Neural cell (in vitro differentiated cells): ENCODE results near the gene GLE1. TPM values are rescaled to one million over a fixed set of nuclear protein-coding genes. Genes with fewer than 3 reads are reported as not detected.

Source experiments
- H2AFZ ChIP-seq: fragments of 200-600, 300-800 bp; sonication (generic), shearing (Covaris generic); 2 replicates; pipeline ENCODE4 v1.6.0; 2014; ENCODE audit warnings: low read depth, mild to moderate bottlenecking, antibody characterized with exemption, low read length, moderate library complexity
- H3F3A ChIP-seq: fragments of 200-600 bp; shearing (Covaris generic); 2 replicates; pipeline ENCODE4 v1.6.1; 2016; ENCODE audit warnings: mild to moderate bottlenecking, moderate library complexity, mixed read lengths, antibody characterized with exemption, low read length; ENCODE audit not compliant: insufficient read depth, poor library complexity, severe bottlenecking
- H3K27ac ChIP-seq: fragments of 200-600, 300-800 bp; sonication (generic), shearing (Covaris generic); 2 replicates; pipeline ENCODE4 v1.5.1; 2014; ENCODE audit warnings: mild to moderate bottlenecking, low read length, moderate library complexity
- H3K27me3 ChIP-seq: fragments of 300-800, 200-600 bp; sonication (generic), shearing (Covaris generic); 2 replicates; pipeline ENCODE4 v1.6.0; 2014; ENCODE audit warnings: mild to moderate bottlenecking, low read depth, low read length, moderate library complexity; ENCODE audit not compliant: insufficient read depth
- H3K36me3 ChIP-seq: fragments of 300-800, 200-600 bp; sonication (generic), shearing (Covaris generic); 2 replicates; pipeline ENCODE4 v1.5.1; 2014; ENCODE audit warnings: mild to moderate bottlenecking, antibody characterized with exemption, low read length, moderate library complexity; ENCODE audit not compliant: insufficient read depth
- H3K4me2 ChIP-seq: fragments of 300-800, 200-600 bp; sonication (generic), shearing (Covaris generic); 2 replicates; pipeline ENCODE4 v1.6.0; 2014; ENCODE audit warnings: mild to moderate bottlenecking, low read length
- H3K4me3 ChIP-seq: fragments of 300-800, 200-600 bp; sonication (generic), shearing (Covaris generic); 2 replicates; pipeline ENCODE4 v1.5.1; 2014; ENCODE audit warnings: mild to moderate bottlenecking, low read length, moderate library complexity
- H3K79me2 ChIP-seq: fragments of 200-600 bp; shearing (Covaris generic); replicated peaks from 2 replicates; pipeline ENCODE4 v1.6.0; 2014; ENCODE audit warnings: mild to moderate bottlenecking, low read length, moderate library complexity; ENCODE audit not compliant: insufficient read depth
- H3K9ac ChIP-seq: fragments of 300-800, 200-600 bp; sonication (generic), shearing (Covaris generic); 2 replicates; pipeline ENCODE4 v1.6.1; 2016; ENCODE audit warnings: mild to moderate bottlenecking, low read length, mixed read lengths
- H3K9me2 ChIP-seq: fragments of 200-600 bp; shearing (Covaris generic); 2 replicates; pipeline ENCODE4 v1.6.1; 2016; ENCODE audit warnings: mild to moderate bottlenecking, low read length, mixed read lengths; ENCODE audit not compliant: insufficient read depth
- H3K9me3 ChIP-seq: fragments of 200-600, 300-800 bp; sonication (generic), shearing (Covaris generic); 2 replicates; pipeline ENCODE4 v1.6.1; 2016; ENCODE audit warnings: mild to moderate bottlenecking, mixed run types, low read length, moderate library complexity, mixed read lengths
- H4K20me1 ChIP-seq: fragments of 200-600 bp; shearing (Covaris generic); 2 replicates; pipeline ENCODE4 v1.6.1; 2016; ENCODE audit warnings: mild to moderate bottlenecking, mixed run types; ENCODE audit not compliant: insufficient read depth
- EP300 ChIP-seq: fragments of 450-650 bp; conservative IDR thresholded peaks from 2 replicates; pipeline ENCODE4 v1.6.1; 2014; ENCODE audit warnings: antibody characterized with exemption, mild to moderate bottlenecking, moderate library complexity; ENCODE audit not compliant: poor library complexity, severe bottlenecking
- EZH2 ChIP-seq: fragments of 200-600, 300-800 bp; shearing (Covaris generic), sonication (generic); IDR thresholded peaks from 2 replicates; pipeline ENCODE4 v1.6.1; 2014; ENCODE audit warnings: antibody characterized with exemption, low read length, borderline replicate concordance, mild to moderate bottlenecking; ENCODE audit not compliant: insufficient read depth, poor library complexity, severe bottlenecking
- MXI1 ChIP-seq: fragments of 450-650 bp; conservative IDR thresholded peaks from 2 replicates; pipeline ENCODE4 v1.6.1; 2014; ENCODE audit warnings: antibody characterized with exemption, mild to moderate bottlenecking; ENCODE audit not compliant: poor library complexity, severe bottlenecking
- POLR2AphosphoS5 ChIP-seq: IDR thresholded peaks from 2 replicates; pipeline ENCODE4 v1.6.1; 2012
- RAD21 ChIP-seq: fragments of 450-650 bp; conservative IDR thresholded peaks from 2 replicates; pipeline ENCODE4 v1.6.1; 2014; ENCODE audit warnings: antibody characterized with exemption, mild to moderate bottlenecking, moderate library complexity
- REST ChIP-seq: IDR thresholded peaks from 2 replicates; pipeline ENCODE4 v1.6.1; 2012; ENCODE audit warnings: borderline replicate concordance
- SMC3 ChIP-seq: fragments of 450-650 bp; conservative IDR thresholded peaks from 2 replicates; pipeline ENCODE4 v1.6.1; 2014; ENCODE audit warnings: antibody characterized with exemption, mild to moderate bottlenecking, moderate library complexity; ENCODE audit not compliant: poor library complexity
- TAF1 ChIP-seq: IDR thresholded peaks from 2 replicates; pipeline ENCODE4 v1.6.1; 2012; ENCODE audit warnings: low read depth
- polyA plus RNA-seq: library from polyadenylated mRNA; depleted of rRNA; stranded (reverse); fragments of >200 nt; gene quantifications from 2 replicates; pipeline ENCODE4 v1.2.3, GENCODE V29; 2014
- TF ChIP-seq, protein P1 (sequence below): fragments of 450-650 bp; IDR thresholded peaks from 2 replicates; pipeline ENCODE4 v1.5.1; 2014; ENCODE audit warnings: antibody characterized with exemption, mild to moderate bottlenecking, moderate library complexity; ENCODE audit not compliant: poor library complexity, severe bottlenecking

GLE1 gene
- polyA plus RNA-seq, 1 donor from 2014 or later = 29.6 TPM

DNA sequence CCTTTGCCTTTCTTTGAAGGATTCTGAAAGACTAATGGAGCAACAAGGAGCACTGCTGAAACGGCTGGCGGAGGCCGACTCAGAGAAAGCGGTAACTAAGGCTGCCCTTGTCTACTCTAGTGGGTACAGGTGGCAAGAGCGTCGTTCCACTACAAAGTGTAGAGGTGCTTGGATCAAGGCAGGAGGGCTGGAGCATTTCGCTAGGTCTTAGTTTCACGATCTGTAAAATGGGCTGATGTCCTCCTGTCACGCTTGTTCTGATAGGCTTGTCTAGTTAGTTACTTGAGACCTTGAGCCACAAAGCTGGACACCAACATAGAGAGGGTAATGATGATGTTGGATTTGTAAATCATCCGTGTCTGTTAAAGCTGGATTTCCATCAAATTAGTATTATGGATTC is 23.0 kb upstream of the GLE1 start:
- H3K36me3 ChIP-seq = peaks cover 10% of the 10 kb centered on the region
- no peak overlapping the region for H3K27ac ChIP-seq
- H3K79me2 ChIP-seq = no peaks in the 10 kb centered on the region
- H3K9me3 ChIP-seq = no peaks in the 10 kb centered on the region
- H3K9me2 ChIP-seq = no peaks in the 10 kb centered on the region
- no peak overlapping the region for H3K9ac ChIP-seq
- no peak for TF ChIP-seq REST
- no peak for TF ChIP-seq EP300
- TF ChIP-seq POLR2AphosphoS5 = no peak
- no peak for TF ChIP-seq SMC3
- no peaks in the 10 kb centered on the region for H4K20me1 ChIP-seq
- H3K4me2 ChIP-seq = no peak overlapping the region
- H3K4me3 ChIP-seq = no peak overlapping the region
- no peaks in the 10 kb centered on the region for H3F3A ChIP-seq
- H2AFZ ChIP-seq = no peak overlapping the region
- H3K27me3 ChIP-seq = no peaks in the 10 kb centered on the region

DNA sequence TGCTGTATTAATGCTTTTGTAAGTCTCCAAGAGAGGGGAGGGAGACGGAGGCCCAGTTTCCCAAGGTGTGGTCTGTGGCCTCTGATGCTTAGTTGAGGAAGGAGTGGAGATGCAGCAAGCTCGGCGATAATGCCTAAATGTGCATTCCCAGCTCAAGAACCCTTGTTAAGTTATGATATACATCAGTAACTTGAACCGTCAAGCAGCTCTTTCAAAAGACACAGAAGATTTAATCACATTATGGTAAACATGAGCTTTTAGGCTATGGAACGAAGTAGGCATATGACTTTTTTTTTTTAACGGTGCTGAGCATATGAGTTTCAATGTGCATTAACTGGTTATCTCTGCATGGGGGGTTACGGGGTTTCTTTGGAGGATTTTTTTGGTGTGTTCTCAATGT is 22.3 kb upstream of the GLE1 start:
- H2AFZ ChIP-seq = no peak overlapping the region
- no peak overlapping the region for H3K9ac ChIP-seq
- TF ChIP-seq EP300 (no peak), TAF1 (no peak), EZH2 (no peak), SMC3 (no peak), REST (no peak), RAD21 (no peak), MXI1 (no peak), POLR2AphosphoS5 (no peak)
- TF ChIP-seq, protein P1, sequence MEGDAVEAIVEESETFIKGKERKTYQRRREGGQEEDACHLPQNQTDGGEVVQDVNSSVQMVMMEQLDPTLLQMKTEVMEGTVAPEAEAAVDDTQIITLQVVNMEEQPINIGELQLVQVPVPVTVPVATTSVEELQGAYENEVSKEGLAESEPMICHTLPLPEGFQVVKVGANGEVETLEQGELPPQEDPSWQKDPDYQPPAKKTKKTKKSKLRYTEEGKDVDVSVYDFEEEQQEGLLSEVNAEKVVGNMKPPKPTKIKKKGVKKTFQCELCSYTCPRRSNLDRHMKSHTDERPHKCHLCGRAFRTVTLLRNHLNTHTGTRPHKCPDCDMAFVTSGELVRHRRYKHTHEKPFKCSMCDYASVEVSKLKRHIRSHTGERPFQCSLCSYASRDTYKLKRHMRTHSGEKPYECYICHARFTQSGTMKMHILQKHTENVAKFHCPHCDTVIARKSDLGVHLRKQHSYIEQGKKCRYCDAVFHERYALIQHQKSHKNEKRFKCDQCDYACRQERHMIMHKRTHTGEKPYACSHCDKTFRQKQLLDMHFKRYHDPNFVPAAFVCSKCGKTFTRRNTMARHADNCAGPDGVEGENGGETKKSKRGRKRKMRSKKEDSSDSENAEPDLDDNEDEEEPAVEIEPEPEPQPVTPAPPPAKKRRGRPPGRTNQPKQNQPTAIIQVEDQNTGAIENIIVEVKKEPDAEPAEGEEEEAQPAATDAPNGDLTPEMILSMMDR = no peak
- no peaks in the 10 kb centered on the region for H4K20me1 ChIP-seq
- H3K9me3 ChIP-seq = no peaks in the 10 kb centered on the region
- no peak overlapping the region for H3K27ac ChIP-seq
- H3K36me3 ChIP-seq = peaks cover 10% of the 10 kb centered on the region
- H3K27me3 ChIP-seq = no peaks in the 10 kb centered on the region
- H3K4me3 ChIP-seq = no peak overlapping the region
- no peaks in the 10 kb centered on the region for H3F3A ChIP-seq
- no peaks in the 10 kb centered on the region for H3K9me2 ChIP-seq
- no peak overlapping the region for H3K4me2 ChIP-seq
- H3K79me2 ChIP-seq = no peaks in the 10 kb centered on the region
